HL-60 (cell line): ENCODE measurements around the gene MSTN.

Experiments
- DNase-seq, 2 experiments: peaks; one replicate each; pipeline ENCODE4 v3.0.0-alpha.2; 2010 to 2020; ENCODE audit warnings: low read depth in 1 of 2, low spot score in 1 of 2
- H3K27ac ChIP-seq: fragments of 250-450 bp; sonication (Bioruptor Pico); replicated peaks from 2 replicates; pipeline ENCODE4 v1.5.1; 2020; ENCODE audit warnings: mild to moderate bottlenecking, moderate library complexity
- H3K27me3 ChIP-seq: fragments of 250-450 bp; sonication (Bioruptor Pico); 2 replicates; pipeline ENCODE4 v1.5.1; 2021; ENCODE audit warnings: mild to moderate bottlenecking, moderate library complexity; ENCODE audit not compliant: insufficient read depth, poor library complexity, severe bottlenecking
- H3K4me3 ChIP-seq: replicated peaks from 2 replicates; pipeline ENCODE4 v1.5.1; 2011; ENCODE audit warnings: mild to moderate bottlenecking, control low read depth, low read length; ENCODE audit not compliant: insufficient read depth
- CTCF ChIP-seq: IDR thresholded peaks from one replicate; pipeline ENCODE4 v1.5.1; 2011; ENCODE audit warnings: low read length, control low read depth, inconsistent platforms; ENCODE audit not compliant: insufficient read depth
- GABPA ChIP-seq: IDR thresholded peaks from 2 replicates; pipeline ENCODE4 v1.6.1; 2012; ENCODE audit warnings: low read depth
- POLR2AphosphoS5 ChIP-seq: IDR thresholded peaks from 2 replicates; pipeline ENCODE4 v1.6.1; 2012; ENCODE audit warnings: low read depth
- REST ChIP-seq: IDR thresholded peaks from 2 replicates; pipeline ENCODE4 v1.6.1; 2012; ENCODE audit warnings: low read depth; ENCODE audit not compliant: insufficient replicate concordance
- SPI1 ChIP-seq: IDR thresholded peaks from 2 replicates; pipeline ENCODE4 v1.6.1; 2012; ENCODE audit warnings: low read depth, mild to moderate bottlenecking, borderline replicate concordance

Gene MSTN

DNA sequence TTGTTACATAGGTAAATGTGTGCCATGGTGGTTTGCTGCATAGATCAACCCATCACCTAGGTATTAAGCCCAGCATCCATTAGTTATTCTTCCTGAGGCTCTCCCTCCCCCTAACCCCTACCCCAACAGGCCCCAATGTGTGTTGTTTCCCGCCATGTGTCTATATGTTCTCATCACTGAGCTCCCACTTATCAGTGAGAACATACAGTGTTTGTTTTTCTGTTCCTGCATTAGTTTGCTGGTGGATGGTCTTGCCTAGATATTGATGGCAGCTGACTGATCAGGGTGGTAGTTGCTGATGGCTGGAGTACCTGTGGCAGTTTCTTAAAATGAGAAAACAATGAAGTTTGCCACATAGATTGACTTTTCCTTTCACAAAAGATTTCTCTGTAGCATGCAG lies 34.6 kb upstream of the MSTN start:
- Histone ChIP-seq H3K27me3 (no peaks in the 10 kb centered on the region), H3K27ac (no peak overlapping the region), H3K4me3 (no peak overlapping the region)
- TF ChIP-seq CTCF = no peak
- no peak for TF ChIP-seq SPI1
- TF ChIP-seq REST = no peak
- no peak for TF ChIP-seq POLR2AphosphoS5
- no peak for TF ChIP-seq GABPA
- DNase-seq = no peak

- Histone ChIP-seq H3K27me3 (no peaks in the 10 kb centered on the region), H3K4me3 (no peak overlapping the region), H3K27ac (no peak overlapping the region)
- TF ChIP-seq SPI1 (no peak), CTCF (no peak), REST (no peak), GABPA (no peak), POLR2AphosphoS5 (no peak)
- no peak for DNase-seq
Measured at GRCh38 chr2:190094316-190094871, 31.9 kb upstream of the MSTN start.

- Histone ChIP-seq H3K27ac (no peak overlapping the region), H3K4me3 (no peak overlapping the region), H3K27me3 (no peaks in the 10 kb centered on the region)
- DNase-seq = no peak
- TF ChIP-seq POLR2AphosphoS5 (no peak), CTCF (no peak), REST (no peak), GABPA (no peak)
Measured at GRCh38 chr2:190093793-190094192, 31.3 kb upstream of the MSTN start.
